GM15510 (cell line): Measurements from ENCODE around the gene NEUROG2.

Source experiments
- POLR2A ChIP-seq: IDR thresholded peaks from 3 replicates; pipeline ENCODE4 v1.6.1; 2011; ENCODE audit warnings: borderline replicate concordance; ENCODE audit not compliant: insufficient read length; ENCODE audit errors: extremely low read depth

Gene NEUROG2

DNA sequence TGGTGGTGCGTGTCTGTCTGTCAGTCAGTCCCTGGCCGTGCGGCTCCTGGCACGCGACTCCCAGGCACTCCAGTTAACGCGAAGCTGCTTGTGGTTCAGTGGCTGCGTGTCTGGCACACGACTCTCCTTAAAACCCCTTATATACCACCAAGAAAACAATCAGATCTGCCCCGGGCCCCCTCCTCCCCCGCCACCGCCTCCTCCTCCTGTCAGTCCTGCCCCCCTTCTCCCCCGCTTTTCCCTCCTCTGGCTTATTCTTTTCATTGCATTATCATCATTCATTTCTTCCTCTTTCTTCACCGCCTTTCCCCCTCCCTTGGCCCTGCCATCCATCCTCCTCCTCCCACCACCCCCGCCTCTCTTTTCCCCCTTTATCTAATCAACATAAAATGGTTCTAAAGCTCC is at the start of gene NEUROG2:
NEUROG2 (minus strand) TSS at position 115 of the 405 bp plus-strand sequence. CDS start 705 bp downstream, outside the sequence.
- no peak for TF ChIP-seq POLR2A

DNA sequence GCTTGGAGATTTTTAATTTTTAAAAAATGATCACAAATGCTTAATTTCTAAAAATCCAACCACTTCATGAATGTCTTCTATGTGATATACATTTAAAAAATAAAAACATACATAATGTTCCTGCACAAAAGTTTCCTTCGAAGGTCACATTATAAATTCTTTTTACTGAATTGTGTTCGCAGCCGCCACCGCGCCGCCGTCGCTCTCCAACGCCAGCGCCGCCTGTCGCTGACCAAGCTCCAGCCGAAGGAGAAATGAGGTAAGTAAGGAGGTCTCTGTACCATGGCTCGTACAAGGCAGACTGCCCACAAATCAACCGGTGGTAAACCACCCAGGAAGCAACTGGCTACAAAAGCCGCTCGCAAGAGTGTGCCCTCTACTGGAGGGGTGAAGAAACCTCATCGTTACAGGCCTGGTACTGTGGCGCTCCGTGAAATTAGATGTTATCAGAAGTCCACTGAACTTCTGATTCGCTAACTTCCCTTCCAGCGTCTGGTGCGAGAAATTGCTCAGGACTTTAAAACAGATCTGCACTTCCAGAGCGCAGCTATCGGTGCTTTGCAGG is 48.8 kb upstream of the NEUROG2 start:
- TF ChIP-seq POLR2A, result no peak

DNA sequence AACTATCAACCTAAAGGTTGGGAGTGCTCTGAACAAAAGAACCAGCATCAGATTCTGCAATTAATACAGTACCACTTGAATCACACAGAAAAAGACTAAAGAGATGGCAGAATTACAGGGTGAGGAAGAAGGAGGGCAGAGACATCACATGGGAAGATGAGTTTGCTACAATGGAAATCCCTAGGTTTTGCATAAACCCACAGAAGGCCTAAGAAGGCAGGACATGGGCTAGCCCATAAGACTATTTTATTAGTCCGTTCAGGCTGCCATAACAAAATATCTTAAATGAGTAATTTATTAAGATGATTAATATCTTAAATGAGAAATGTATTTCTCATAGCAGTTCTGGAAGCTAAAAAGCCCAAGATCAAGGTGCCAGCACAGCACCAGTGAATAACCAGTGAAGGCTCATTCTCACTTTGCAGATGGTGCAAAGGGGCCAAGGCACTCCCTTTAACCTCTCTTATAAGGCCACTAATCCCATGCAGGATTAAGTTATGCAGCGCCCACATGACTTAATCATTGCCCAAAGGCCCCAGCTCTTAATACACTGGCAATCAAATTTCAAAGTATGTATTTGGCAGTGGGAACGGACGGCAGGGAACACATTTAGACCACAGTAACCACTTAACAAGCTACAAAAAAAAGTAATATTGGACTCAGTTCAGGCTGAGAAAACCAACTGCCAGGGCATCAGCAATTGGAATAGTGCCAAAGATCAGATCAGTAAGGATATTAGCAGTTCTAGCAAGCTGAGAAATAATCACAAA is 47.6 kb upstream of the NEUROG2 start:
- TF ChIP-seq POLR2A, result no peak

GRCh38 chr4:112562254-112562879 is 46.4 kb upstream of the NEUROG2 start:
- TF ChIP-seq POLR2A, result no peak

- TF ChIP-seq POLR2A, result no peak
Observed at GRCh38 chr4:112560084-112560483, 44.1 kb upstream of the NEUROG2 start.

- TF ChIP-seq POLR2A, result no peak
Observed at GRCh38 chr4:112559053-112559452, 43.1 kb upstream of the NEUROG2 start.

DNA sequence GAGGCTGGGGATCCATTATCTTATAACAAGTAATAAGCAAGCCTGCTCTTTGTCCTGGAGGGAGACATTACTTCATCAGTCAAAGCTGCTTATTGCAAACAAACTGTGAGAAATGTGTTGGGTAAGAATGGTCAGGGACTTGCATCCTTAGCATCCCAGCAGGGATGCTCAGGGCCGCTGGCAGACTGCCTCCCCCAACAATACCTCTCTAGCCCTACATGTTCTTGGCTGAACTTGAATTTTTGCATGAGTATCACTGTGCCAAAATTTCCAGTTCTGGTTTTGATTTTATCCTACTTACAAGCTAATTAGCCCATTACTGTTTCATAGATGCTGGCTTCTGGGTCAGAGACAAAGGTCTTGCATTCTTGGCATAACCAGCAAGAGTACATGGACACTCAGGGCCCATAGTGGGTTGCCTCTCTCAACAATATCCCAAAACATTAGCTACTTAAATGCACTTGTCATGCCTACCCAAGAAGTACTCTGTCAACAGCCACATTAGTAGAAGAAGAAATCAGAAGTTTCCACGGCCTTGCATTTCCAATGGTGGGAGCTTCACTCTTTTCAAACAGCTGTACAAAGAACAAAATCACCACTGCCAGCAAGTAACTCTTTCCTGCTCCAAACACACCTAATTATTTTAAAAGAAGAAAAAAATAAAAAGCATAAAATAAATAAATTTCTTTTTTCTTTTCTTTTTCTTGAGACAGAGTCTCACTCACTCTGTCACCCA is 41.9 kb upstream of the NEUROG2 start:
- no peak for TF ChIP-seq POLR2A

DNA sequence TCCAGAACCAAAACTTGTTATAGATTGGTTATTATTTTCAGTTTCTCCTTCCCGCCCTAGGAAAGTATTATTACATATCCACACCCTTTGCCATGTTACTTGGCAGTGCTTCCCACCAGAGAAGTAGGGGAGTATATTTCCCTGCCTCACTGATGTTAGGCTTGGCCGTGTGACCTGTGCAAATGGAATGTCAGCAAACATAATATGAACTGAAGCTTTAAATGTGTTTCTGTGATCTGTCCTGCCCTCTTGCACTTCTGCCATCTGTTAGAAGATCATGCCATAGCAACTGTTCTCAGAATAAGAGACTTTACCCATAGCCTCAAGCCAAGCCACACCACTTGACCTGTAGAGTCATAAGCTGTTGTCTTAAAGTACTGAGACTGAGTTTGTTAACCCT is 36.7 kb upstream of the NEUROG2 start:
- no peak for TF ChIP-seq POLR2A

DNA sequence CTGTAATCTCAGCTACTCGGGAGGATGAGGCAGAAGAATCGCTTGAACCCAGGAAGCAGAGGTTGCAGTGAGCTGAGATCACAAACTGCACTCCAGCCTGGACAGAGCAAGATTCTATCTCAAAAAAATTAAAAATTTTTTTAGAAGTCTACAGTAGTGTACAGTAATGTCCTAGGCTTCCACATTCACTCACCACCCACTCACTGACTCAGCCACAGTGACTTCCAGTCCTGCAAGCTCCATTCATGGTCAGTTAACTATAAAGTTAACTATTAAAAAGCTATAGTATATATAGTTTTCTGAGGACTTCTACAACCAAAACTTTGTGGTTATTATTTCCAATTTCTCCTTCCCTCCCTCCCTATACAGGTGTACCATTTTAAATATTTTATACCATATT is 34.7 kb upstream of the NEUROG2 start:
- TF ChIP-seq POLR2A, result no peak

DNA sequence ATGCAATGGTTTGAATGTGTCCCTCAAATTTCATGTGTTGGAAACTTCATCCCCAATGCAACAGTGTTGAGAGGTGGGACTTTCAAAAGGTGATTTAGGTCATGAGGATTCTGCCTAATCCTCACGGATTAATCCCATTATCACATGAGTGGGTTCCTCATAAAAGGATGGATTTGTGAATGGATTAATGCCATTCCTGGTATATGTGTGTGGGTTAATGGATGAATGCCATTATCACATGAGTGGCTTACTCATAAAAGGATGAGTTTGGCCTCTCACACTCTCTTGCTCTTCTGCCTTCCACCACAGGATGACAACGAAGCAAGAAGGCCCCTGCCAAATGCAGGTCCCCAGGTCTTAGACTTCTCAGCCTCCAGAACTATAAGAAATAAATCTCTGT is 30.5 kb upstream of the NEUROG2 start:
- no peak for TF ChIP-seq POLR2A

- no peak for TF ChIP-seq POLR2A
Observed at GRCh38 chr4:112545346-112545745, 29.4 kb upstream of the NEUROG2 start.

DNA sequence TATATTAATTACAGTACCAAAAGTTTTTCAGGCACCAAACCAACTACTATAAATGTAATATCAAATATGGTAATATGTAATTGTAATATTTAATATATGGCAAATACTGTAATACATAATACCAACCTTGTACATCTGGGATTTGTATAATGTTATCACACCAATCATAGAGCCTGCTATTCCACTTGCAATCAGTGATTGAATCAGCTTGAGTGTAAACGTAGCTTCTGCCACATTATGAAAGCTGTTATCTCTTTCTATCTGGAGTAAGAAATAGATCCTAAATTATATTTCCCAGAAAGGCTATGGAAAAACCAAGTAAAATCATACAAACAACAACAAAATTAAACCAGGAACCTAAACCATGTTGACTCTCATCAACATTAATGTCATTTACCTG is 24.7 kb upstream of the NEUROG2 start:
- TF ChIP-seq POLR2A, result no peak

GRCh38 chr4:112536123-112536522 is 20.1 kb upstream of the NEUROG2 start:
- no peak for TF ChIP-seq POLR2A

DNA sequence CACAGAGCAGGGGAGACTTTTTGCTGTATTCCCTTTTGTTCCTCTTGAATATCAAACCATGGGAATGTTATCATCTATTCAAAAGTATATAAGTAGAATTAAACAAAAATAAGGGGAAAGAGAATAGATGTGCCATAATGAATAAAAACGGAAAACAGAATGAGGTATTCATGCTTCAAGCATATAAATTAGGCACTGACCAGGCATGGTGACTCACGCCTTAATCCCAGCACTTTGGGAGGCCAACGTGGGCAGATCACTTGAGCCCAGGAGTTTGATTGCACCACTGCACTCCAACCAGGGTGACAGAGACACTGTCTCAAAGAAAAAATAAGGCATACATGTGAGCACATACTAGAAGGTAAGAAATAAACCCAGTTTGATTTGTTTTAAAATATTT is 16.3 kb upstream of the NEUROG2 start:
- TF ChIP-seq POLR2A, result no peak

DNA sequence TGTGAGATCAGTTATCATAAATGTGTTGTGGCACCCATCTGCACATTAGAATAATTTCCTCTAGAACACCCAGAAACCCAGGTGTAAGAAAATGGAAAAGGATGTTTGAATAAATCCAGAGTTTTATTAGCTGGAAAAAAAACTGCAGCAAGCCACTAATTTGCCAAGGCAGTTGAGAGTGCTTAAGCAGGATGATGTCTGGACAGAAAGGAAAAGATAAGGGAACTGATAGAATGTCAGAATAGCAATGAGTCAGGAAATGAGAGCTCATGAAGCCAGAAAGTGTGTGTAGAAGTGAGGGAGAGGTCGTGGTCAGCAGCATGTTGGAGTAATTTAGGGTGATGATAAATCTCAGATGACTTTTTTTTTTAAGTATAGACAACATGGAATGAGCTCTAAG is 15.2 kb upstream of the NEUROG2 start:
- no peak for TF ChIP-seq POLR2A
